ENCODE results near the gene PKD1.

- no peak for TF ChIP-seq POLR2AphosphoS5 (IDR thresholded peaks at IDR 0.05)
- TF ChIP-seq CTCF (IDR thresholded peaks at IDR 0.05) = no peak
- TF ChIP-seq EP300 (IDR thresholded peaks at IDR 0.05) = no peak
- no peak for TF ChIP-seq POLR2A (IDR thresholded peaks at IDR 0.05)
Observed at GRCh38 chr16:2145843-2146242, 10.1 kb upstream of the PKD1 start.

Data from suprapubic skin (tissue), 4 donors.